Panc1 (cell line): ENCODE data around the gene ZCWPW1.
"Not testable (repeated sequence)": the region's sequence is repeated elsewhere in the genome, so short reads cannot be mapped to it uniquely, and the experiment has no call there.

ENCODE experiments used
- SIN3A ChIP-seq: IDR thresholded peaks from 2 replicates; pipeline ENCODE4 v1.6.1; 2012; ENCODE audit warnings: low read depth, mild to moderate bottlenecking, low read length, moderate library complexity, borderline replicate concordance; ENCODE audit not compliant: insufficient read depth
- TF ChIP-seq, protein P1 (sequence below): fragments of 450-650 bp; IDR thresholded peaks from 2 replicates; pipeline ENCODE4 v1.5.1; 2017; ENCODE audit warnings: mild to moderate bottlenecking
- TF ChIP-seq, protein P2 (sequence below), 2 experiments: IDR thresholded peaks; 2 replicates each; pipeline ENCODE4 v1.6.1; 2011 to 2012; ENCODE audit warnings: low read depth in 2 of 2, control low read depth in 1 of 2, low read length in 1 of 2, mild to moderate bottlenecking in 1 of 2, moderate library complexity in 1 of 2; ENCODE audit not compliant: insufficient read depth in 1 of 2

DNA sequence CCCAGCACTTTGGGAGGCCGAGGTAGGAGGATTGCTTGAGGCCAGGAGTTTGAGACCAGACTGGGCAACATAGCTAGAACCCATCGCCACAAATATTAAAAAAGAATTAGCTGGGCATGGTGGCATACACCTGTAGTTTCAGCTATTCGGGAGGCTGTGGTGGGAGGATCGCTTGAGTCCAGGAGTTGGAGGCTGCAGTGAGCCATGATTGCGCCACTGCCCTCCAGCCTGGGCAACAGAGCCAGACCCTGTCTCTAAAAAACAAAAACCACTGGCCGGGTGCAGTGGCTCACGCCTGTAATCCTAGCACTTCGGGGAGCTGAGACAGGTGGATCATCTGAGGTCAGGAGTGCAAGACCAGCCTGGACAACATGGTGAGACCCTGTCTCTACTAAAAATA lies 25.4 kb upstream of the ZCWPW1 start:
- TF ChIP-seq, protein P1, sequence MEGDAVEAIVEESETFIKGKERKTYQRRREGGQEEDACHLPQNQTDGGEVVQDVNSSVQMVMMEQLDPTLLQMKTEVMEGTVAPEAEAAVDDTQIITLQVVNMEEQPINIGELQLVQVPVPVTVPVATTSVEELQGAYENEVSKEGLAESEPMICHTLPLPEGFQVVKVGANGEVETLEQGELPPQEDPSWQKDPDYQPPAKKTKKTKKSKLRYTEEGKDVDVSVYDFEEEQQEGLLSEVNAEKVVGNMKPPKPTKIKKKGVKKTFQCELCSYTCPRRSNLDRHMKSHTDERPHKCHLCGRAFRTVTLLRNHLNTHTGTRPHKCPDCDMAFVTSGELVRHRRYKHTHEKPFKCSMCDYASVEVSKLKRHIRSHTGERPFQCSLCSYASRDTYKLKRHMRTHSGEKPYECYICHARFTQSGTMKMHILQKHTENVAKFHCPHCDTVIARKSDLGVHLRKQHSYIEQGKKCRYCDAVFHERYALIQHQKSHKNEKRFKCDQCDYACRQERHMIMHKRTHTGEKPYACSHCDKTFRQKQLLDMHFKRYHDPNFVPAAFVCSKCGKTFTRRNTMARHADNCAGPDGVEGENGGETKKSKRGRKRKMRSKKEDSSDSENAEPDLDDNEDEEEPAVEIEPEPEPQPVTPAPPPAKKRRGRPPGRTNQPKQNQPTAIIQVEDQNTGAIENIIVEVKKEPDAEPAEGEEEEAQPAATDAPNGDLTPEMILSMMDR = not testable (repeated sequence)
- TF ChIP-seq, protein P2, sequence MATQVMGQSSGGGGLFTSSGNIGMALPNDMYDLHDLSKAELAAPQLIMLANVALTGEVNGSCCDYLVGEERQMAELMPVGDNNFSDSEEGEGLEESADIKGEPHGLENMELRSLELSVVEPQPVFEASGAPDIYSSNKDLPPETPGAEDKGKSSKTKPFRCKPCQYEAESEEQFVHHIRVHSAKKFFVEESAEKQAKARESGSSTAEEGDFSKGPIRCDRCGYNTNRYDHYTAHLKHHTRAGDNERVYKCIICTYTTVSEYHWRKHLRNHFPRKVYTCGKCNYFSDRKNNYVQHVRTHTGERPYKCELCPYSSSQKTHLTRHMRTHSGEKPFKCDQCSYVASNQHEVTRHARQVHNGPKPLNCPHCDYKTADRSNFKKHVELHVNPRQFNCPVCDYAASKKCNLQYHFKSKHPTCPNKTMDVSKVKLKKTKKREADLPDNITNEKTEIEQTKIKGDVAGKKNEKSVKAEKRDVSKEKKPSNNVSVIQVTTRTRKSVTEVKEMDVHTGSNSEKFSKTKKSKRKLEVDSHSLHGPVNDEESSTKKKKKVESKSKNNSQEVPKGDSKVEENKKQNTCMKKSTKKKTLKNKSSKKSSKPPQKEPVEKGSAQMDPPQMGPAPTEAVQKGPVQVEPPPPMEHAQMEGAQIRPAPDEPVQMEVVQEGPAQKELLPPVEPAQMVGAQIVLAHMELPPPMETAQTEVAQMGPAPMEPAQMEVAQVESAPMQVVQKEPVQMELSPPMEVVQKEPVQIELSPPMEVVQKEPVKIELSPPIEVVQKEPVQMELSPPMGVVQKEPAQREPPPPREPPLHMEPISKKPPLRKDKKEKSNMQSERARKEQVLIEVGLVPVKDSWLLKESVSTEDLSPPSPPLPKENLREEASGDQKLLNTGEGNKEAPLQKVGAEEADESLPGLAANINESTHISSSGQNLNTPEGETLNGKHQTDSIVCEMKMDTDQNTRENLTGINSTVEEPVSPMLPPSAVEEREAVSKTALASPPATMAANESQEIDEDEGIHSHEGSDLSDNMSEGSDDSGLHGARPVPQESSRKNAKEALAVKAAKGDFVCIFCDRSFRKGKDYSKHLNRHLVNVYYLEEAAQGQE (IDR thresholded peaks at IDR 0.05; ENCODE audit: insufficient read depth in 1 of 2, low read depth in 2 of 2, low read length in 1 of 2) = not testable (repeated sequence)
- TF ChIP-seq SIN3A = not testable (repeated sequence)
